SU-DHL-6 (cell line): ENCODE measurements around the gene ZMYND10.

Experiments
- H2AFZ ChIP-seq: fragments of 200-600 bp; sonication (generic); 2 replicates; pipeline ENCODE4 v1.6.1; 2014; ENCODE audit warnings: low read depth, mild to moderate bottlenecking, moderate library complexity, mixed read lengths, antibody characterized with exemption, low read length; ENCODE audit not compliant: severe bottlenecking
- H3F3A ChIP-seq: fragments of 200-600 bp; shearing (Covaris generic); 2 replicates; pipeline ENCODE4 v1.6.0; 2016; ENCODE audit warnings: antibody characterized with exemption, mild to moderate bottlenecking; ENCODE audit not compliant: insufficient read depth
- H3K27ac ChIP-seq: fragments of 200-600 bp; sonication (generic); 2 replicates; pipeline ENCODE4 v1.5.1; 2016; ENCODE audit warnings: low read depth, mild to moderate bottlenecking, low read length, moderate library complexity, mixed read lengths
- H3K27me3 ChIP-seq: fragments of 200-600 bp; sonication (generic), shearing (Covaris generic); 2 replicates; pipeline ENCODE4 v1.6.0; 2014; ENCODE audit warnings: mild to moderate bottlenecking, low read length
- H3K36me3 ChIP-seq: fragments of 200-600 bp; sonication (generic); 2 replicates; pipeline ENCODE4 v1.6.1; 2014; ENCODE audit warnings: mild to moderate bottlenecking, low read length, mixed read lengths
- H3K4me2 ChIP-seq: fragments of 300-600, 200-600 bp; shearing (Covaris generic), sonication (generic); 2 replicates; pipeline ENCODE4 v1.6.0; 2014; ENCODE audit warnings: low read length, low read depth, mild to moderate bottlenecking; ENCODE audit not compliant: poor library complexity, severe bottlenecking
- H3K4me3 ChIP-seq: fragments of 200-600 bp; sonication (generic); 2 replicates; pipeline ENCODE4 v1.5.1; 2014; ENCODE audit warnings: antibody characterized with exemption, low read length, mild to moderate bottlenecking, mixed read lengths; ENCODE audit not compliant: insufficient read depth, poor library complexity, severe bottlenecking
- H3K79me2 ChIP-seq: fragments of 200-600 bp; sonication (generic); 2 replicates; pipeline ENCODE4 v1.6.1; 2014; ENCODE audit warnings: mild to moderate bottlenecking, low read length, moderate library complexity; ENCODE audit not compliant: insufficient read depth
- H3K9ac ChIP-seq: fragments of 200-600 bp; sonication (generic); 2 replicates; pipeline ENCODE4 v1.7.0; 2014; ENCODE audit warnings: mild to moderate bottlenecking, low read length
- H3K9me2 ChIP-seq: fragments of 200-600 bp; sonication (generic); replicated peaks from 2 replicates; pipeline ENCODE4 v1.6.1; 2014; ENCODE audit warnings: low read length; ENCODE audit not compliant: insufficient read depth
- H3K9me3 ChIP-seq: fragments of 200-600 bp; sonication (generic); 2 replicates; pipeline ENCODE4 v1.6.1; 2014; ENCODE audit warnings: low read length, mixed read lengths; ENCODE audit not compliant: insufficient read depth
- H4K20me1 ChIP-seq: fragments of 200-600 bp; sonication (generic); 2 replicates; pipeline ENCODE4 v1.6.1; 2014; ENCODE audit warnings: low read depth, mild to moderate bottlenecking, antibody characterized with exemption, low read length, moderate library complexity, mixed read lengths
- CTCF ChIP-seq: fragments of 200-600 bp; sonication (generic); IDR thresholded peaks from one replicate; pipeline ENCODE4 v1.5.1; 2017; ENCODE audit warnings: antibody characterized with exemption, mild to moderate bottlenecking, low read length, moderate library complexity; ENCODE audit not compliant: insufficient read depth, poor library complexity, severe bottlenecking
- EZH2phosphoT487 ChIP-seq: fragments of 200-600 bp; sonication (generic), shearing (Covaris generic); conservative IDR thresholded peaks from 2 replicates; pipeline ENCODE4 v1.6.1; 2018; ENCODE audit warnings: mild to moderate bottlenecking, antibody characterized with exemption, low read length, moderate library complexity, mixed read lengths

The ZMYND10 gene

GRCh38 chr3:50347187-50347813, 1.8 kb upstream of the ZMYND10 start:
- no peak overlapping the region for H3K4me2 ChIP-seq
- no peaks in the 10 kb centered on the region for H3K9me2 ChIP-seq
- no peak overlapping the region for H2AFZ ChIP-seq
- no peak overlapping the region for H3K4me3 ChIP-seq
- no peak overlapping the region for H3K9ac ChIP-seq
- H3K27ac ChIP-seq = no peak overlapping the region
- TF ChIP-seq CTCF (peak; percentile 63), EZH2phosphoT487 (no peak)
- H3K36me3 ChIP-seq = no peaks in the 10 kb centered on the region
- no peaks in the 10 kb centered on the region for H3F3A ChIP-seq
- no peaks in the 10 kb centered on the region for H3K9me3 ChIP-seq
- H3K79me2 ChIP-seq = peaks cover 16% of the 10 kb centered on the region
- no peaks in the 10 kb centered on the region for H4K20me1 ChIP-seq
- no peaks in the 10 kb centered on the region for H3K27me3 ChIP-seq

- no peaks in the 10 kb centered on the region for H3K9me2 ChIP-seq
- TF ChIP-seq CTCF (no peak), EZH2phosphoT487 (no peak)
- peak overlapping the region; percentile 48 for H3K4me2 ChIP-seq
These were observed 524 bp downstream of the ZMYND10 start for GRCh38 chr3:50345008-50345407.

GRCh38 chr3:50342813-50343633, 2.5 kb downstream of the ZMYND10 start:
- no peak for TF ChIP-seq EZH2phosphoT487
- TF ChIP-seq CTCF = no peak
- Histone ChIP-seq H3K9ac (no peak overlapping the region), H3K27me3 (no peaks in the 10 kb centered on the region)

More at GRCh38 chr3:50345008-50345407, 524 bp downstream of the ZMYND10 start:
- H3F3A ChIP-seq = no peaks in the 10 kb centered on the region
- no peak overlapping the region for H2AFZ ChIP-seq
- H3K79me2 ChIP-seq = peaks cover 7% of the 10 kb centered on the region; the same call in 1 of the 2 replicates
- H3K9me3 ChIP-seq = no peaks in the 10 kb centered on the region
- no peaks in the 10 kb centered on the region for H3K27me3 ChIP-seq
- no peaks in the 10 kb centered on the region for H3K36me3 ChIP-seq
- H3K9ac ChIP-seq = 0 out of 2 replicates have a peak overlapping the region, but pooled peaks have one; percentile 45
- no peak overlapping the region for H3K27ac ChIP-seq
- H4K20me1 ChIP-seq = no peaks in the 10 kb centered on the region
- H3K4me3 ChIP-seq = no peak overlapping the region

More at GRCh38 chr3:50342813-50343633, 2.5 kb downstream of the ZMYND10 start:
- Histone ChIP-seq H3K36me3 (no peaks in the 10 kb centered on the region), H4K20me1 (no peaks in the 10 kb centered on the region), H3K9me2 (no peaks in the 10 kb centered on the region), H3K4me2 (no peak overlapping the region), H3K27ac (no peak overlapping the region), H3F3A (peaks cover 11% of the 10 kb centered on the region; the same call in 1 of the 2 replicates), H2AFZ (no peak overlapping the region), H3K79me2 (no peaks in the 10 kb centered on the region), H3K9me3 (no peaks in the 10 kb centered on the region), H3K4me3 (no peak overlapping the region)
